Measurements from ENCODE around the gene MSRB1. TPM values are rescaled to one million over a fixed set of nuclear protein-coding genes. Genes with fewer than 3 reads are reported as not detected.

Gene MSRB1
- total RNA-seq, 2 donors from 2014 or later: 36.8 to 38.6 TPM

GRCh38 chr16:1912215-1912543, 30.8 kb downstream of the MSRB1 start:
- no peaks in the 10 kb centered on the region for H3K9me3 ChIP-seq
- no peak for DNase-seq
- peaks cover 13% of the 10 kb centered on the region for H3K4me1 ChIP-seq
- H3K36me3 ChIP-seq (replicated peaks in 1 of 2; ENCODE audit: insufficient read depth in 1 of 2, low read depth in 2 of 2): no peaks in the 10 kb centered on the region
- intact Hi-C loops (cut with DNase I): no loop called here
- WGBS, 2 donors: 93 to 97% methylated on average over 12 to 17 of the region's 17 CpGs
- H3K27ac ChIP-seq: no peak overlapping the region
- TF ChIP-seq CTCF (IDR thresholded peaks at IDR 0.05) (no peak), POLR2A (IDR thresholded peaks at IDR 0.05) (no peak)
- no peak overlapping the region for H3K4me3 ChIP-seq
- ATAC-seq: no peak
- peaks cover 0 to 7% of the 10 kb centered on the region in 2 donors for H3K27me3 ChIP-seq

DNA sequence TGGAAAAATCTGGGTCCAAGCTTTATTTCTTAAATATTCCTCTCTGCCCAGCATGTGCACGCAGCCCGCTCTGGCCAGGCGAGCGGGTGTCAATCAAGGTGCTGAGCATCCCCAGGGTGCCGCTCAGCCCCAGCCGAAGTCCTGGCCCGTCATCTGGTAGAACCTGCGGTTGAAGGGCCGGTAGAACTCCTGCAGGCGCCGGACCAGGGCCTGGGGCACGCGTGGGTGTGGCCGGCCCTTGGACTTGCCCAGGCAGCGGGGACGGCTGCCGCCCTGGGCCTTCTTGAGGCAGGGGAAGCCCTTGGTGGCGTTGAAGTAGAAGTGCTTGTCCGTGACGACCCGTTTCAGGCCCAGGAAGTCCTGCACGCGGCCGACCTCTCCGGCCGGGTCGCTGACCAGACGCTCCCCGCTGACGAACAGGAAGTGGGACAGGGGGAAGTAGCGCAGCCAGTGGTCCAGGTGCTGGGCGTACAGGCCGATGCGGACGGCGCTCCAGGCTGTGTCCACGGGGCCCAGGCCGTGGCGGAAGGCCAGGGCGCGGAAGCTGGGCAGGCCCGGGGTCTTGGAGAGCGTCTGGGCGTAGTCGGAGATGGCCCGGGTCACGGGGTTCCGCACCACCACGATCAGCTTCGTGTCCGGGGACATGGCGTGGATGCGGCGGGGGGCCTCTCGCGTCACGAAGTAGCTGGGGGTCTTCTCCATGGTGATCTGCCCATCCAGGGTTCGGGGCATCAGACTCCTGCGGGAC, 31.4 kb downstream of the MSRB1 start:
- intact Hi-C loops (cut with DNase I): no loop called here
- H3K4me3 ChIP-seq: no peak overlapping the region
- no peak for ATAC-seq
- WGBS, 2 donors: 93 to 94% methylated on average over 15 to 52 of the region's 59 CpGs
- peaks cover 0 to 2% of the 10 kb centered on the region in 2 donors for H3K27me3 ChIP-seq
- no peak for TF ChIP-seq CTCF (IDR thresholded peaks at IDR 0.05)
- H3K4me1 ChIP-seq: peaks cover 13% of the 10 kb centered on the region
- H3K27ac ChIP-seq: no peak overlapping the region
- H3K36me3 ChIP-seq (replicated peaks in 1 of 2; ENCODE audit: insufficient read depth in 1 of 2, low read depth in 2 of 2): no peaks in the 10 kb centered on the region
- DNase-seq: no peak
- no peaks in the 10 kb centered on the region for H3K9me3 ChIP-seq

GRCh38 chr16:1909561-1910231, 33.3 kb downstream of the MSRB1 start:
- no peak for TF ChIP-seq POLR2A (IDR thresholded peaks at IDR 0.05)
- no peak for TF ChIP-seq CTCF (IDR thresholded peaks at IDR 0.05)

DNA sequence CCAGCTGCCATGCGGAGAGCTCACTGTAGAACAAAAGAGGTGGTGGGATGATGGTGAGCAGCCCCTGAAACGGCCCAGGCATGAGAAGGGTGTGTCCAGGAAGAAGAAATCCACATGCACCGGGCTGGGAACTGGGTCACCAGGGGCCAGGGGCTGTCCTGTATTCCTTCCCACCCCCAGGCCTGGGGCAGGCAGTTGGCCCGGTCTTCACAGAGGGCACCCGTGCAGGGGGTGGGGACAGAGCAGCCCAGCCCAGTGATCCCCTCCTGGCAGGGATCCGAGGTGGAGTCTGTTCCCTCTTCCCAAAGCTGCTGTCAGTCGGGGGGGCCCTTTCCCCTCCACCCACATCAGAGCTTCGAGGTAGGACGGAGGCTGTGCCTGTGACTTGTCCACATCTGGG, 34.0 kb downstream of the MSRB1 start:
- no peaks in the 10 kb centered on the region for H3K9me3 ChIP-seq
- H3K27me3 ChIP-seq: no peaks in the 10 kb centered on the region
- H3K4me1 ChIP-seq: peaks cover 11% of the 10 kb centered on the region
- no peak overlapping the region for H3K4me3 ChIP-seq
- no peaks in the 10 kb centered on the region for H3K36me3 ChIP-seq (replicated peaks in 1 of 2; ENCODE audit: insufficient read depth in 1 of 2, low read depth in 2 of 2)
- no peak overlapping the region for H3K27ac ChIP-seq
- DNase-seq (no peak), ATAC-seq (no peak)
- TF ChIP-seq CTCF (IDR thresholded peaks at IDR 0.05) (no peak), POLR2A (IDR thresholded peaks at IDR 0.05) (no peak)
- intact Hi-C loops (cut with DNase I): no loop called here
- 68 to 75% methylated on average over 6 to 9 of the region's 9 CpGs for WGBS, 2 donors

More at GRCh38 chr16:1909561-1910231, 33.3 kb downstream of the MSRB1 start:
- peaks cover 13% of the 10 kb centered on the region for H3K4me1 ChIP-seq
- H3K27ac ChIP-seq: no peak overlapping the region
- no peak overlapping the region for H3K4me3 ChIP-seq
- intact Hi-C loops (cut with DNase I): no loop called here
- no peak for ATAC-seq
- H3K27me3 ChIP-seq: no peaks in the 10 kb centered on the region
- DNase-seq: no peak
- H3K9me3 ChIP-seq: no peaks in the 10 kb centered on the region
- H3K36me3 ChIP-seq (replicated peaks in 1 of 2; ENCODE audit: insufficient read depth in 1 of 2, low read depth in 2 of 2): no peaks in the 10 kb centered on the region
- 80 to 85% methylated on average over 6 to 18 of the region's 18 CpGs for WGBS, 2 donors
